ENCODE measurements around the gene AGAP2.
"Not testable (repeated sequence)": the region's sequence is repeated elsewhere in the genome, so short reads cannot be mapped to it uniquely, and the experiment has no call there.

AGAP2 gene

GRCh38 chr12:57692500-57692899 lies 46.0 kb downstream of the AGAP2 start:
- DNase-seq = no peak
- H3K4me3 Mint-ChIP-seq = no peak overlapping the region
- no peaks in the 10 kb centered on the region for H3K9me3 Mint-ChIP-seq
- peaks cover 26 to 35% of the 10 kb centered on the region in 2 donors for H3K27me3 Mint-ChIP-seq
- no peak for ATAC-seq (replicated peaks)
- peaks cover 14% of the 10 kb centered on the region for H3K36me3 Mint-ChIP-seq (ENCODE audit: insufficient read depth)
- H3K4me1 Mint-ChIP-seq (ENCODE audit: low read depth in 2 of 2) = peaks cover 0 to 2% of the 10 kb centered on the region in 2 donors
- no peak overlapping the region for H3K27ac Mint-ChIP-seq

GRCh38 chr12:57688931-57689330 lies 49.6 kb downstream of the AGAP2 start:
- peaks cover 62 to 70% of the 10 kb centered on the region in 2 donors for H3K27me3 Mint-ChIP-seq
- no peaks in the 10 kb centered on the region for H3K36me3 Mint-ChIP-seq (ENCODE audit: insufficient read depth)
- no peaks in the 10 kb centered on the region for H3K9me3 Mint-ChIP-seq
- ATAC-seq (replicated peaks) (no peak), DNase-seq (no peak)
- no peaks in the 10 kb centered on the region for H3K4me1 Mint-ChIP-seq (ENCODE audit: low read depth in 2 of 2)
- H3K27ac Mint-ChIP-seq = no peak overlapping the region
- no peak overlapping the region for H3K4me3 Mint-ChIP-seq

DNA sequence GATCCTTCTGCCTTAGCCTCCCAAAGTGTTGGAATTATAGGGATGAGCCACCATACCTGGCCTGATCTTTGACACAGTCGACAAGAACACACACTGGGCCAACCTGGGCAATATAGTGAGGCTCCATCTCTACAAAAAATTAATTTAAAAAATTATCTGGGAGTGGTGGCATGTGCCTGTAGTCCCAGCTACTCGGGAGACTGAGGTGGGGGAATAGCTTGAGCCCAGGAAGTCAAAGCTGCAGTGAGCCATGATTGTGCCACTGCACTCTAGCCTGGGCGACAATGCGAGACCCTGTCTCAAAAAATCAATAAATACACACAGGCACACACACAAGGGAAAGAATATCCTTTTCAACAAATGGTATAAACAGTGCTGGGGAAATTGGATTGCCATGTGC lies 50.7 kb downstream of the AGAP2 start:
- peaks cover 66 to 73% of the 10 kb centered on the region in 2 donors for H3K27me3 Mint-ChIP-seq
- no peaks in the 10 kb centered on the region for H3K9me3 Mint-ChIP-seq
- no peaks in the 10 kb centered on the region for H3K36me3 Mint-ChIP-seq (ENCODE audit: insufficient read depth)
- DNase-seq (no peak), ATAC-seq (replicated peaks) (no peak)
- no peaks in the 10 kb centered on the region for H3K4me1 Mint-ChIP-seq (ENCODE audit: low read depth in 2 of 2)
- no peak overlapping the region for H3K27ac Mint-ChIP-seq
- H3K4me3 Mint-ChIP-seq = no peak overlapping the region

- H3K9me3 Mint-ChIP-seq = peaks cover 2 to 7% of the 10 kb centered on the region in 2 donors
- H3K27ac Mint-ChIP-seq = no peak overlapping the region
- peaks cover 11 to 12% of the 10 kb centered on the region in 2 donors for H3K27me3 Mint-ChIP-seq
- ATAC-seq (replicated peaks) (no peak), DNase-seq (no peak)
- no peaks in the 10 kb centered on the region for H3K4me1 Mint-ChIP-seq (ENCODE audit: low read depth in 2 of 2)
- no peaks in the 10 kb centered on the region for H3K36me3 Mint-ChIP-seq (ENCODE audit: insufficient read depth)
- H3K4me3 Mint-ChIP-seq = no peak overlapping the region
These were observed 58.8 kb downstream of the AGAP2 start for GRCh38 chr12:57679697-57680096.

DNA sequence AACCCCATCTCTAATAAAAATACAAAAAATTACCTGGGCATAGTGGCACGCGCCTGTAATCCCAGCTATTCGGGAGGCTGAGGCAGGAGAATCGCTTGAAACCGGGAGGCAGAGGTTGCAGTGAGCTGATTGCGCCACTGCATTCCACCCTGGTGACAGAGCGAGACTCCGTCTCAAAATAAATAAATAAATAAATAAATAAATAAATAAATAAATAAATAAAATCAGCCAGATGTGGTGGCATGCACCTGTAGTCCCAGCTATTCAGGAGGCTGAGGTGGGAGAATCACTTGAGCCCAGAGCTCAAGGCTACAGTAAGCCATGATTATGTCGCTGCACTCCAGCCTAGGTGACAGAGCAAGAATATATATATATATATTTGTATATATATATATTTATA lies 60.6 kb downstream of the AGAP2 start:
- H3K9me3 Mint-ChIP-seq; H3K27ac Mint-ChIP-seq; H3K4me3 Mint-ChIP-seq; ATAC-seq (replicated peaks); H3K4me1 Mint-ChIP-seq (ENCODE audit: low read depth in 2 of 2); H3K36me3 Mint-ChIP-seq (ENCODE audit: insufficient read depth); DNase-seq: not testable (repeated sequence)
- H3K27me3 Mint-ChIP-seq = peaks cover 6 to 11% of the 10 kb centered on the region in 2 donors

DNA sequence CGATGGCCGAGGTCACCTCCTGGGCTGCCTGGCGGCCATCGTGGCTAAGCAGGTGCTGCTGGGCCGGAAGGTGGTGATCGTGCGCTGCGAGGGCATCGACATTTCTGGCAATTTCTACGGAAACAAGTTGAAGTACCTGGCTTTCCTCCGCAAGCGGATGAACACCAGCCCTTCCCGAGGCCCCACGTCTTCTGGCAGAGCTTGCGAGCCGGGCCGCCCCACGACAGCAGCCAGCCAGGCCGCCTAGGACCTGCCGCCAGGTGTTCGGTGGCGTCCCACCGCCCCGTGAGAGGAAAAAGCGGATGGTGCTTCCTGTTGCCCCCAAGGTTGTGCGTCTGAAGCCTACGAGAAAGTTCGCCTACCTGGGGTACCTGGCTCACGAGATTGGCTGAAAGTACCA lies 63.9 kb downstream of the AGAP2 start:
- Mint-ChIP-seq H3K27ac (no peak overlapping the region), H3K4me3 (no peak overlapping the region), H3K9me3 (no peaks in the 10 kb centered on the region), H3K36me3 (ENCODE audit: insufficient read depth) (no peaks in the 10 kb centered on the region), H3K27me3 (peaks cover 15 to 23% of the 10 kb centered on the region in 2 donors), H3K4me1 (ENCODE audit: low read depth in 2 of 2) (no peaks in the 10 kb centered on the region)
- DNase-seq = no peak
- no peak for ATAC-seq (replicated peaks)

All from effector memory CD8-positive, alpha-beta T cell (primary cell).